GM18517 (cell line): Measurements from ENCODE around the gene RBMS1.
"Not testable (repeated sequence)": the region's sequence is repeated elsewhere in the genome, so short reads cannot be mapped to it uniquely, and the experiment has no call there.

Experiments used
- ATAC-seq: cut with Tn5 transposase; IDR thresholded peaks from one replicate; pipeline ENCODE4 v1.9.1; 2021; ENCODE audit warnings: mild to moderate bottlenecking, moderate library complexity; ENCODE audit not compliant: unreplicated experiment

Gene RBMS1

GRCh38 chr2:160387558-160388262, 105.9 kb downstream of the RBMS1 start:
- ATAC-seq, result no peak

DNA sequence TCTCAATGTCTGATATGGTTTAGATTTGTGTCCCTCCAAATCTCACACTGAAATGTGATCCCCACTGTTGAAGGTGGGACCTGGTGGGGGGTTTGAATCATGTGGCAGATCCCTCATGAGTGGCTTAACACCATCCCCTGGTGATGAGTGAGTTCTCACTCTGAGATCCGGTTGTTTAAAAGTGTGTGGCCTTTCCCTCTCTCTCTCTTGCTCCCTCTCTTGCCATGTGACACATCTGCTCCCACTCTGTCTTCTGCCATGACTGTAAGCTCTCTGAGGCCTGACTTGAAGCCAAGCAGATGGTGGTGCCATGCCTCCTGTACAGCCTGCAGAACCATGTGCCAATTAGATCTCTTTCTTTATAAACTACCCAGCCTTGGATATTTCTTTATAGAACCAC, 108.8 kb downstream of the RBMS1 start:
- no peak for ATAC-seq

DNA sequence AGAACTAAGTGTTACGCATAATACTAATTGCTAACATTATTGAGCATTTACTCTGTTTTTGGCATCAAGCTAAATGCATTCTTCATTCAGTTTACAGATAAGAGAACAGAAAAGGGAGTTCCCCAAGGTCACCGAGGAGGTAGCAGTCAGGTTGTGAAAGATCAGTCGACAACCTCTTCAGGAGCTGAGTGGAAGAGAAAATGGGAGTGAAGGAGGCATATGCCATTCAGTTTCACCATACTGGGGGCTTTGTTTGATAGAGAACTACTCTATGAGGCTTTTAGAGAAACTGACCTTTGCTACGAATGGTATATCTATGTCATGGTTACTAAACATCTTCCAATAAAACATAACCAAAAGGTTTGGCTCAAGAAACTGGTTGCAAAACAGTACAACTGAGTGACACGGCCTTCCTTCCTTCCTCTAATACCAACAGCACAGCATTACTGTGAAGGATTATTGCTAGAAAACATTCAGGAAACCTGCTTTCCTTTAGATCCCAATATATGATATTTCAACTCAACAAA, 112.1 kb downstream of the RBMS1 start:
- ATAC-seq, result no peak

DNA sequence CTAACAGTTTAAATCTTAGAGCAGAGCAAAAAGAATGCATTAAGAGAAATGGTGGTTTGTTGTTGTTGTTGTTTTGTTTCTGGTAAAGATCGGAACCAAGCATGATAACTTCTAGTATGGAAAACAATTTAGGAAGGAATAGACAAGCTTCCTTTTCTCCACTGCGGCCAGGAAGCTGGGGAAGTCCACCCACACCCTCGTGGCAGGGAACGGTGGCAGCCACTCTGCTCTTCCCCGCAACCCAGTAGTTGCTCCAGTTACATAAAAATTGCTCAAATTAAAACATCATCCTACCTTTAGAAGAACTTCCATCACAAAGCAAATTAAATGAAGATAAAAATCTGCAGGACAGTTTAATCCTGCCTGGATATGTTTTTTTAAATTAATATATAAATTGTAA, 113.0 kb downstream of the RBMS1 start:
- ATAC-seq, result no peak

GRCh38 chr2:160380000-160380570, 113.5 kb downstream of the RBMS1 start:
- no peak for ATAC-seq

DNA sequence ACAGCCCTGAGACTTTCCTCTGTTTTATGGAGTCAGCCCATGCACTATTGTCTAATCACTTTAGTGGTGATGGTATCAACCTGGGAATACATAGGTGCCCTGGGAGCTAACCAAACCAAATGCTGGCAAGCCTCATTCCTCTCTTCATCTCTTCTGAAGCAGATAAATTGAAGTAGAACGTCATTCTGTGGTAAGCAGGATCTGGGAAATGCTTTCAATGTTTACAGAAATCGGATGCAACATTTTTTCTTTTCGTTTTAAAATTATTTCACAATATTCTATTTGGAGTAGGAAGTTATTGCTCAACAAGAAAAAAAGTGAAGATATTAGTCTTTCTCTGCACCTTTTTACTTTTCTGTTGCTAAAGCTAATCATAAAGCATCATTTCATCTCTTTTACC, 114.2 kb downstream of the RBMS1 start:
- ATAC-seq, result no peak

DNA sequence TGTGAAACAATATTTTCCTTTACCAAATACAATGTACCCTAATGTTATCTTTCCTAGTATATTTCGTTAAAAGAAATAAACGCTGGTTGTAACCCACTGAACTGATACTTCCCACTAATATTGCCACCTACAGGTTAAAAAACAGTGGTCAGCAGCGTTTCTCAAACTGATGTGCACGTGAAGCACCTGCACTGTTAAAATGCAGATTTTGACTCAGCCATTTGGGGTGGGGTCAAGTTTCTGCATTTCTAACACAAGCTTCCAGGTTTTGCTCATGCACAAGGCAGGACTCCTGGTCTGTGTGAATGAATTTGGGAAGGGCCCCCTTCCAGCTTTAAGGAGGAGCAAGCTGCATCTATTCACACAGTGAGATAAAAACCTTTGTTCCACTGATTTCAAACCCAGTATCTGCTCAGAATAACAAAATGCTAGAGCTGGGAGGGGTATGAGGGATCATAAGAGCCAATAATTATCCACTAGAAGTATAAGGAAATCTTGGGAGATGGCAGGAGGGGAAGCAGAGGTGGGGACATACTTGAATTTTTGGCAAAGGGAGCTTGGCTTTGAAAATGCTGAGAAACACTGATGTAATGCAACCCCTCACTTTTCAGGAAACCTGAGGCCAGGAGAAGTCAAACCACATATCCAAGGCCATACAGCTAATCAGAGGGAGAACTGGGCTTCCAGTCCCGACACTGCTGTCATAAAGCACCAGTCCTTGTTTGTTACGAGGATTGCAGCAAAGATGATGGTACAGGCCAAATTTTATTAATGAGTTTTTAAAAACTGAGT, 116.2 kb downstream of the RBMS1 start:
- no peak for ATAC-seq

DNA sequence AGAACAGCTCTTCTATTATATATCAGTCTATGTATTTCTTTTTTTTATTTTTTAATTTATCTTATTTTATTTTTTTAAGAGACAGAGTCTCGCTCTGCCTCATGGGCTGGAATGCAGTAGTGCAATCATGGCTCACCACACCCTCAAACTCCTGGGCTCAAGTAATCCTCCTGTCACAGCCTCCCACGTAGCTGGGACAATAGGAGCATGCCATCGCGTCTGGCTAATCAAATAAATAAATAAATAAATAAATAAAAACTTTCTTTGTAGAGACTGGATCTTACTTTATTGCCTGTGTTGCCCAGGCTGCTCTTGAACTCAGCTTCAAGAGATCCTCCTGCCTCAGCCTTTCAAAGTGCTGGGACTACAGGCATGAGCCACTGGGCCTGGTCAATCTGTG, 117.0 kb downstream of the RBMS1 start:
- ATAC-seq, result no peak

GRCh38 chr2:160375802-160376469, 117.7 kb downstream of the RBMS1 start:
- ATAC-seq, result no peak

- no peak for ATAC-seq
These were observed 118.6 kb downstream of the RBMS1 start for GRCh38 chr2:160375037-160375436.

DNA sequence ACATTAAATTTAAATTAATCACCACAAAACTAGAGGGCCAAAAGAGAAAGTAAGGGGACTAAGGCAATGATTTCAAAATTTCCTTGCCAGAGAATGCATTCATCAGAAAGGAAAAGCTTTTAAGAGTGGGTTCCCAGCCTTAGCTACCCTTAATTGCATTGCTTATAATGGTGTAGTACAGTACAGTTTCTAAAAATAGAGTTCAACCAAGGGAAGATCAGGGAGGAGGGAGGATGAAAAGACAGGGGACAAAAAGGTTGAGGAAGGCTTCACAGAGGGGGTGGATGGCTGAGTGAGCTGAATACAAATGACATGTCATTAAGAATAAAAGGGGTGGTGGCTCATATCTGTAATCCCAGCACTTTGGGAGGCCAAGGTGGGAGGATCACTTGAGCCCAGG, 119.9 kb downstream of the RBMS1 start:
- no peak for ATAC-seq

DNA sequence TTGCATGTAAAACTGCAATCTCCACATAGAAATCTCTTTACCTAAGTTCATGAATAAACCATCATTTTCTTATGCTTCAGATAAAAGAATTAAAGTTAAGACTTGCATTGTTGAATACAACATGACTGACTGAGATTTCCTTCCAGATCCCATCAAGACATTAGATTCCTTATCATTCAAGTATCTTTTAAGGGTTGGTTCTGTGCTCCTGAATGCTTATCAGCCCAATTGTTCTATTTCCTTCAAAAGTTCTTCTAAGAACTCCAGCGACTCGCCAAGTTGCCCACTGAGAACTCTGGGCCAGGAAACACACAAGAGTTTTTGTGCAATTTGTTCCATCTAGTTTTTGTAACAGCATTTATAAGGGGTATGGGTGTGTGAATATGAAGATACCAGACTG, 120.3 kb downstream of the RBMS1 start:
- ATAC-seq, result no peak

GRCh38 chr2:160372585-160372984, 121.0 kb downstream of the RBMS1 start:
- no peak for ATAC-seq

DNA sequence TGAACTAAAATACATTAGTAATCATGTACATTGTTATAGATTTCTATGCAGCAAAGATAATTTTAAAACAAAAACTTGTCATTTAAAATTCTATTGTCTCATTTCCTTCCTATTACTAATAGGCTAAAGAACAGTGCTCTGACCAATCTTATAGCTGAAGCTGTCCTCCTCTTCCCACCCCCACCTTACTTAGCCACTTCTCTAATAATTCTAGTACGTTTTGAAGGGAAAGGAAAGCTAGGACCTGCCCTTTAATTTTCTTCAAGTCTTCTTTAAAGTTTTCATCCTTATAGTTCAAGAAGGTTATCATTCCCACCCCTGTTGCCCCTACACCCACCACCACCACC, 121.6 kb downstream of the RBMS1 start:
- no peak for ATAC-seq

DNA sequence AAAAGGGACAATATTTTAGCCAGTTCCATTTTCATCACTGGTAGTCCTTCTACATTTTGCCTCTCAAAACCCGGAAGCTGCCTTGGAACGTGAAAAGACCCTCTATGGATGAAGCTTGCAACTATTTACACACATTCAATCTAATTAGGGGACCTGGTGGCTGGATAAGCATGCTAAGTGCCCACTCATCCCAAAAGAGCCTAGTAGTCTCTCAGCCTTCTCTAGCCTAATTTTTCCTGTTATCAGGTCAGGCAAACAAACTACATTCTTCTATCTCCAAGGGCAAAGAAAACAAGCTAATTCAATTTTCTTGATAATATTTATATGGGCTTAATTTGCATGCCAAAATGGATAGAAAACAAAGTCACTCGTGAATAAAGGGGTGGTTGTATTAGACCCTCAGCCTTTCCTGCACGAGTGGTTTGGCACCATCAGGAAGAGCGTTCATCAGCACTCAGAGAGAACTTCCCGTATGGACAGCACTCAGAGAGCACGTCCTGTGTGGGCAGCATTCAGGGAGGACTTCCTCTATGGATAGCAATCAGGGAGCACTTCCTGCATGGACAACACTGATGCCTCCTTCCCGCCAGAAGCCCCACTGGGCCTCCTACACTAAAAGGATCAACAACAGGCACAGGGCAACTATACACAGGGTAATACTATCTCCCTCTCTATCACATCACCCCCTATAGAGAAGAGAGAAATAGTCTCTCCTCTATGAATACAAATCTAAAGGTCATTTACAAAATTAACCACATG, 122.2 kb downstream of the RBMS1 start:
- no peak for ATAC-seq

DNA sequence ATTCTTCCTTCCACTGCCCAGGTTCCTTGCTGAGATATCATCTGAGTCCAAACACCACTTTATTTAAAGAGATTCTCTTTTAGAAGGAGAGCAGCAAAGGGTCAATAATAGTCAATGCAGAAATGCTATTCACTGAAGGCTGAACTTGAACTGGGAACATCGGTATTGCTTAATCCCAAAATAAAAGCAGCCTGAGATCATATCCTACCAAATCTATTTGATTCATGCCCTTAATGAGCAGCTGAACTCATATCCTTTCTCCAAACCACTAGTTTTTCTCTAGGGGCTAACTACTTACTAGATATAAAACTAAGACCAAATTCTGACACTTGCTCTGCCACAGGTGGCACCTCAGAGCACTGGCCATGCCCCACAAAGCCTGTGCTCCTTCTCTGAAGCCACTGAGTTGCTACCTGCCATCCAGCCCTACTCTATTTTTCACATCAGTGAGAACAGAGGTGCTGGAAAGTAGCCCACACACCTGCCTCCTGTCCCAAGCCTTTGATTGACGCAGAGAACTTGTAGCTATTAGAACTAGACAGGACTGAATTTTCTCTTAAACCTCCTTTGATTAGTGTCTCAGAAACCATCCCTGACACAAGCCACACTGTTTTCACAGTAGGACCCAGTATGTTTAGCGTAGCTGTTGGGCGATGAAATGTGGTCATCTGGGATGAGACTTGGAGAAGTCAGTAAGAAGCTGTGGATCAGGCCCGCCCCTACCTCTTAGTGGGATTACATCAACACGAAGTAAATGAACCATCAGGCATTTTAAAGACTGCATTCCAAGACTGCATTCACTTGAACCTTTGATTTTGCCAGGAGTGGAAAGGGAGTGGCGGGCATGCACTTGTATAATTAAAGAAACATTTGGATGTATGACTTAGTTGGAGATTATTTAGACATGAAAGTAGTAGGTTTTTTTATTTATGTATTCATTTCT, 124.3 kb downstream of the RBMS1 start:
- no peak for ATAC-seq

GRCh38 chr2:160367887-160368286, 125.7 kb downstream of the RBMS1 start:
- ATAC-seq, result no peak

DNA sequence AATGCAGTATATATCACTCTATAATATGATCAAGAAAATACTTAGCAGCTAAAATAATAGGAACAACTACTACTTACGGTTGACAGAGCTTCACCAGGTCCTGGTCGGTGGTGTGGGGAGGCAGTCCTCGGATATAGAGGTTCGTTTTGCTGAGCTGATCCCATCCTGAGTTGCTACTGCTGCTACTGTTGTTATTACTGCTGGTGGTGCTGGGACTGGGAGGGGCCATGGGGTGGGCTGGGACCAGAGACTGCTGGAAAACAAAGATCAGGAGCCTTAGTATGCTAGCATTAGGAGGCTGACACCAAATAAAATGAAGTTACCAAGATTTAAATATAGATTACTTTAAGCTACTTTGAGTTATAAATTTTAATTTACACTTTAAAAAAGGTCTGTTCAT, 126.5 kb downstream of the RBMS1 start:
- not testable (repeated sequence) for ATAC-seq

GRCh38 chr2:160366474-160366873, 127.1 kb downstream of the RBMS1 start:
- no peak for ATAC-seq
